ENCODE measurements around the gene BEGAIN. TPM values are rescaled to one million over a fixed set of nuclear protein-coding genes. Genes with fewer than 3 reads are reported as not detected.

Gene BEGAIN
- total and polyA plus RNA-seq, 9 donors: 2.0 to 7.9 (median 4.5) TPM

DNA sequence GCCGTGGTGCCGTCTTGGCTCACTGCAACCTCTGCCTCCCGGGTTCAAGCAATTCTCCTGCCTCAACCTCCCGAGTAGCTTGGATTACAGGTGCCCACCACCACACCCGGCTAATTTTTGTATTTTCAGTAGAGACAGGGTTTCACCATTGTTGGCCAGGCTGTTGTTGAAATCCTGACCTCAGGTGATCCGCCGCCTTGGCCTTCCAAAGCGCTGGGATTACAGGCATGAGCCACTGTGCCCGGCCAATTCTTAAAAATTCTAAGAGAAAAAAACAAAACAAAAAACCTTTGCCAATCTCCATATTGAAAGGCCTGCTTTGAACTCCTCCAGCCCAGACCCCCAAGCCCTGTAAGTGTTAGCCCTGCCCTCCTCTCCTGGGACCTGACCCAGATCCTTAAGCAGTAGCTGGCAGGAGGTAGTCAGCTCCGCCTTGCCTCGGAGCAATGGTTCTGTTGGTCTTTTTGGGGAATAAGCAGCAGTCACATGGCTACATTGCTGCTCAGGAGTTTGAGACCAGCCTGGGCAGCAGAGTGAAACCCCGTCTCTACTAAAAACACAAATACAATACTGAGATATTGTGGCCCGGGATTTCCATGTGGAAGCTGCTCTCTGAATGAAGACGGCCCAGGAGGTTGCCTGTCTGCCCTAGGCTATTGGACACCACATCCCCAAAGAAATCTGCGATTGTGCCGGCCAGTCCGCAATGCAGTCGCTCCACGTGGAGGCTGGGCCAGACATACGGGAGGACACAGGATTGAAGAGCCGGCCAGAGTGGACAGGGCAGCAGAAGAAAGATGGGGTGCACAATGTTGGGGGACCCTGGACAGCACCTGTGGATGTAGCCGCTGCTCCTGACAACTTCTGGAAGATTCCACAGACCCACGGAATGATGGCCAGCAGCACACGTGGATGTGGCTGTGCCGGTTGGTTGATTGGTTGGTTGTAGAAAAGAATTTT is 28.8 kb upstream of the BEGAIN start:
- no peak overlapping the region for H3K4me3 ChIP-seq (ENCODE audit: low read length)
- peaks cover 26% of the 10 kb centered on the region for H3K4me1 ChIP-seq (ENCODE audit: control insufficient read depth, insufficient read depth, low read length)
- H3K9me3 ChIP-seq (replicated peaks; ENCODE audit: control insufficient read depth, low read depth, low read length): no peaks in the 10 kb centered on the region
- no peak for DNase-seq
- peaks cover 10% of the 10 kb centered on the region for H3K27me3 ChIP-seq (ENCODE audit: control insufficient read depth, insufficient read depth, low read length)
- 92% methylated on average over 17 of the region's 25 CpGs for WGBS (ENCODE audit: insufficient coverage)
- H3K36me3 ChIP-seq (ENCODE audit: control insufficient read depth, insufficient read depth, low read length): no peaks in the 10 kb centered on the region
- no peak overlapping the region for H3K27ac ChIP-seq (ENCODE audit: low read length)

DNA sequence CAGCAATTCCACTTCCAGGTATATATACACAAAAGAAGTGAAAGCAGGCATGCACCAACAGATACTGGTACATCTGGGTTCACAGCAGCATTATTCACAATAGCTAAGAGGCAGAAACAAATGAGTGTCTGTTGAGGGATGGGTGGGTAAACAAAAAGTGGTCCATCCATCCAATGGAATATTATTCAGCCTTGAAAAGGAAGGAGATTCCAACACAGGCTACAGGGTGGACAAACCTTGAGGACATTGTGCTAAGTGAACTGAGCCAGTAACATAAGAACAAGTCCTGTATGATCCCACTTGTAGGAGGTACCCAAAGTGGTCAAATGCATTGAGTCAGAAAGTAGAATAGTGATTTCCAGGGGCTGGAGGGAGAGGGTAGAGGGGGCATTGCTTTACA is 27.6 kb upstream of the BEGAIN start:
- H3K4me1 ChIP-seq (ENCODE audit: control insufficient read depth, insufficient read depth, low read length): peaks cover 25% of the 10 kb centered on the region
- H3K27me3 ChIP-seq (ENCODE audit: control insufficient read depth, insufficient read depth, low read length): peaks cover 9% of the 10 kb centered on the region
- no peak for DNase-seq

DNA sequence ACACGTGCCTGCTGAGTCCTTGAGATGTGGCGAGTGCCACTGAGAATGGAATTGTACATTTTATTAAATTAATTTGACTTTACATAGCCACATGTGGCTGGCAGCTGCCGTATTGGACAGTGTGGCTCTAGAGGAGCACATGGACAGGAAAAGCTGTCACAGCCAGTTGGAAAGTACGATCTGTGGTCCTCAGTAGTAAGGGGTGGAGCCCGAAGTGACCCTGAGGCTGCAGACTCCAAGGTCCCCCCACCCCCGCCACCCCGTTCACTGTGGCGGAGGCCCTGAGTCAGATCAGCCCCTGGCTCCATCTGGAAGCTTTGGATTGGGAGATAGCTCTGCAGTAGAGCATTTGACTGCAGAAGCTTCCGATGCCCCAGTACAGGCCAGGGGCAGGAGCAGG is 25.8 kb upstream of the BEGAIN start:
- Histone ChIP-seq H3K4me1 (ENCODE audit: control insufficient read depth, insufficient read depth, low read length) (peaks cover 7% of the 10 kb centered on the region), H3K27ac (ENCODE audit: low read length) (no peak overlapping the region), H3K36me3 (ENCODE audit: control insufficient read depth, insufficient read depth, low read length) (no peaks in the 10 kb centered on the region), H3K9me3 (replicated peaks; ENCODE audit: control insufficient read depth, low read depth, low read length) (no peaks in the 10 kb centered on the region), H3K4me3 (ENCODE audit: low read length) (no peak overlapping the region), H3K27me3 (ENCODE audit: control insufficient read depth, insufficient read depth, low read length) (peaks cover 3% of the 10 kb centered on the region)
- DNase-seq: no peak
- 69% methylated on average over 6 of the region's 9 CpGs for WGBS (ENCODE audit: insufficient coverage)

More for the DNA sequence above, 27.6 kb upstream of the BEGAIN start:
- Histone ChIP-seq H3K9me3 (replicated peaks; ENCODE audit: control insufficient read depth, low read depth, low read length) (no peaks in the 10 kb centered on the region), H3K36me3 (ENCODE audit: control insufficient read depth, insufficient read depth, low read length) (no peaks in the 10 kb centered on the region), H3K27ac (ENCODE audit: low read length) (no peak overlapping the region), H3K4me3 (ENCODE audit: low read length) (no peak overlapping the region)

DNA sequence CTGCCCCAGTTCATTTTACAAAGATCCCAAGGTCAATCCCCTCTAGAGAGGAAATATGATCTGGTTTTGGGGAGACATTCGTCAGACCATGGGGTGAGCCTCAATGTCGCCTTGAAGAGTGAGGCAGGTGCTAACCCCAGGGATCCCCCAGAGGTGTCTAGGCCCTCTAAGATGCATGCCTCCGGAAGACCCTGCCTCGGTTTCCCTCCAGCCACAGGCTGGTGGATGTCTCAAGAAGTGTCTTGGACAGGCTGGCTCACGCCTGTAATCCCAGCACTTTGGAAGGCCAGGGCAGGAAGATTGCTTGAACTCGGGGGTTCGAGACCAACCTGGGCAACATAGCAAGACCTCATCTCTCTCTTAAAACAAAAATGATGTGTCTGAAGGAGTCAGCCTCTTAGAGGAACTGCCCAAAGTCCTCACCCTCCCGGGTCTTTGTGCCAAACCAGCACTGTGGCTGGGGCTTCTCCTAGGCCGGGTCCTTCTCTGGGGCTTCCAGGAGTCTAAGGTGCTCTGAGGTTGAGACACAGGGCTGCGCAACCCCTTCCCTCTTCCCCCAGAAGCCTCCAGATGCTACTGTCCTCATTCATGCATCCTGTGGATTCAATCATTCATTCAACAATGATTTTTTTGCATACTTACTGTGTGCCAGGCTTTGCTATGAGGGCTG is 24.7 kb upstream of the BEGAIN start:
- no peak for DNase-seq
- H3K4me3 ChIP-seq (ENCODE audit: low read length): no peak overlapping the region
- H3K27ac ChIP-seq (ENCODE audit: low read length): no peak overlapping the region
- peaks cover 3% of the 10 kb centered on the region for H3K27me3 ChIP-seq (ENCODE audit: control insufficient read depth, insufficient read depth, low read length)
- 83% methylated on average over 3 of the region's 10 CpGs for WGBS (ENCODE audit: insufficient coverage)
- H3K36me3 ChIP-seq (ENCODE audit: control insufficient read depth, insufficient read depth, low read length): no peaks in the 10 kb centered on the region
- H3K9me3 ChIP-seq (replicated peaks; ENCODE audit: control insufficient read depth, low read depth, low read length): no peaks in the 10 kb centered on the region
- H3K4me1 ChIP-seq (ENCODE audit: control insufficient read depth, insufficient read depth, low read length): no peaks in the 10 kb centered on the region

DNA sequence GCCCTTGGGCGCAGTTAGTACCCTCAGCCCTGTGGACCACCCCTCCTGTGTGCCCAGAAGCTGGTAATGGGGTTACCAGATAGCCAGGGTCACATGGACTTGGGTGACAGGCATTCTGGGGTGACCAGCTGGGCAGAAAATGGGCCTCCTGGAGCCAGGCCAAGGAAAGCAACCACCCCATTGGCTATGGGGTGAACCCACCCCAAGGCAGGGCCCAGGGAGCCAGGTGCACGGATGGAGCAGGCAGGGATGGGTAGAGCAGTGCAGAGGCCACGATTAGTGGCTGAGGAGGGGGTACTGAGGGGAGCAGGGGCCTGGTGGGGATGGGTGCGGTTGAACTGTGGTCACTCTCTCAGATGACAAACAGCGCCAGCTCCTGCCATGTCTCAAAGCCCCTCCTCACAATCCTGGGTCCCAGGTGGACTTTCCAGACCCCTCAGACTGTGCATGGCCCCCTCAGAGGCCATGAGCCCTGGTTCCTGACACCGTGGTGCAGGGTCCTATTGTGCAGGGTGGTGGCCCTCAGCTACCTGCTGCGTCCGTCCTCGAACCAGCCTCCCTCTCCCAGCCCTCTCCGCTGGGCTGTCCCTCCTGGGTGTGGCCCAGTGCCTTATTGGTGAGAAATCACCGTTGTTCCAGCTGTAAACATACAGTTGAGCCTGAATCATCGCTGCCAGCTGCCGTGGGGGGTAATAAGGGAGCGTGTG is 23.4 kb upstream of the BEGAIN start:
- Histone ChIP-seq H3K9me3 (replicated peaks; ENCODE audit: control insufficient read depth, low read depth, low read length) (no peaks in the 10 kb centered on the region), H3K27ac (ENCODE audit: low read length) (no peak overlapping the region), H3K4me1 (ENCODE audit: control insufficient read depth, insufficient read depth, low read length) (no peaks in the 10 kb centered on the region), H3K4me3 (ENCODE audit: low read length) (no peak overlapping the region), H3K36me3 (ENCODE audit: control insufficient read depth, insufficient read depth, low read length) (no peaks in the 10 kb centered on the region), H3K27me3 (ENCODE audit: control insufficient read depth, insufficient read depth, low read length) (peaks cover 2% of the 10 kb centered on the region)
- no peak for DNase-seq
- 69% methylated on average over 10 of the region's 14 CpGs for WGBS (ENCODE audit: insufficient coverage)

DNA sequence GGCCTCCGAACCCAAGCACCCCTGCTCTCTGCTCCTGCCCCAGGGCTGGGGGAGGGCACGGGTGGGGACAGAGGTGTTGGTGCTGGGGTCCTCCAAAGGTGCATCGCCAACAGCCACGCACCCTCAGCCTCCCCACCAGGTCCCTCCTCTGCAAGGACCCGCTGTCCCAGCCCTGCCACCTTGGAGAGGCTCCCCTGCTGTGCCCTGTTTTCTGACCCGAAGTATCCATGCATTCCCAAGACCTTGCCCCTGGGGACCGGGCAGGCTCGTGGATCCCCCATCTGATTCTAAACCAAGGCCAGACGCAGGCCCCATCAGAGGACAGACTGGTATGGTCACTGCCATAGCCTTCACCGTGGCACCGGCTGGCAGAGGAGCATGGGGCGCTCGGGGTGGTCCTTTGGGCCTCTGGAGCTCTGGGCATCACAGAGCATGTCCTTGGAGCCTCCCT is 22.7 kb upstream of the BEGAIN start:
- H3K36me3 ChIP-seq (ENCODE audit: control insufficient read depth, insufficient read depth, low read length): no peaks in the 10 kb centered on the region
- no peaks in the 10 kb centered on the region for H3K9me3 ChIP-seq (replicated peaks; ENCODE audit: control insufficient read depth, low read depth, low read length)
- DNase-seq: no peak
- H3K27ac ChIP-seq (ENCODE audit: low read length): no peak overlapping the region
- H3K27me3 ChIP-seq (ENCODE audit: control insufficient read depth, insufficient read depth, low read length): peaks cover 2% of the 10 kb centered on the region
- H3K4me3 ChIP-seq (ENCODE audit: low read length): no peak overlapping the region
- H3K4me1 ChIP-seq (ENCODE audit: control insufficient read depth, insufficient read depth, low read length): no peaks in the 10 kb centered on the region
- 83% methylated on average over 12 of the region's 13 CpGs for WGBS (ENCODE audit: insufficient coverage)

DNA sequence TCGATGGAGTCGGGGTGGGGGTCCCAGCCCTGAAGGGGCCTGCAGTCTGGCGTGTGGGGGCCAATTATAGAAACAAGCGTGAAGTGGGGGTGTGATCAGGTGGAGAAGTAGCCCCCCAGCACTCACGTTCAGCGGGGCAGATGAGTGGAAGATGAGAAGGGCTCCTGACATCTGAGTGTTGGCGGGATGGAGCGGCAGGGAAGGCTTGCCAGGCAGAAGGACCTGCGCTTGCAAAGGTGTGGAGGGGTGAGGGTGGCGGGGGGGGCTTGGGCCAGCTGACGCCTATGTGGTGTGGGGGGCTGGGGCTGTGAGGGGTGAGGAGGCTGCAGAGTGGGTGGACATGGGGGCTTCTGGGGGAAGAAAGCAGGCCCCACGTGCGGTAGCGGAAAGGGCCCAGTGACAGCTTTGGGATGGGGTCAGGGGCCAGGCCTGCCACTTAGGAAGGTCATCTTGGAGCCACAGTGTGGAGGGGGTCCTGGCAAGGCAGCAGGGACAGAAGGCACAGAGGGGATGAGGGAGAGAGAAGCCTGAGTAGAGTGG is 22.2 kb upstream of the BEGAIN start:
- 83% methylated on average over 14 of the region's 14 CpGs for WGBS (ENCODE audit: insufficient coverage)
- peaks cover 2% of the 10 kb centered on the region for H3K27me3 ChIP-seq (ENCODE audit: control insufficient read depth, insufficient read depth, low read length)

DNA sequence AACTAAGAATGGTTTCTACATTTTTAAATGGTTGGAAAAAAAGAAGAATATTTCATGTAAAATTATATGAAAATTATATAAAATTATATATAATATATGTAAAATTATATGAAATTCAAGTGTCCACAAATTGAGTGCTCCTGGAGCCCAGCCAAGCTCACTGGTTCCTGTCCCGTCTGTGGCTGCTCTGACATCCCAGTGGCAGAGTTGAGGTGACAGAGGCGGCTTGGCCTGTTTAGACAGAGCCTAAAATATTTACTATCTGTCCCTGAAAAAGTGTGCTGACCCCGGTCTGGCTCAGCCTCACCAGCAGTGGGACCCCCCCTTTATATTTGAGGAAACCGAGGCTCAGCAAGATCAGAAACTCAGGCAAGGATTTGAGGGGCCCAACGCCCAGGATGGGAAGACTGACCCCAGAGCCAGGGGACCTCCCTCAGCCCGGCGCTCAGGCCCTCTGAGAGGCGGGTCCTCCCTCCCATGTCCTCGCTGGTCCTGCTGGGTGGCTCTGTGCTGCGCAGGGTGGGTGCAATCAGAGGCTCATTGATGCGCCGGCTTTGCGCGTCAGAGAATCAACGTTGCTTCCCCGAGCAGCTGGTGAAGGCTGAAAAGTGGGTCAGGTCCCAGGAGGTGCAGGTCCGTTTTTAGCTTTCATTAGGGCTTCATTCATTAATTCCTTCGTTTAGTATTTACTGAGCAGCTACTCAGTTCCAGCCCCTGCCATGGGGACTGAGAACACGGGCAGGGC is 21.5 kb upstream of the BEGAIN start:
- Histone ChIP-seq H3K36me3 (ENCODE audit: control insufficient read depth, insufficient read depth, low read length) (no peaks in the 10 kb centered on the region), H3K4me3 (ENCODE audit: low read length) (no peak overlapping the region), H3K9me3 (replicated peaks; ENCODE audit: control insufficient read depth, low read depth, low read length) (no peaks in the 10 kb centered on the region), H3K27me3 (ENCODE audit: control insufficient read depth, insufficient read depth, low read length) (peaks cover 2% of the 10 kb centered on the region), H3K4me1 (ENCODE audit: control insufficient read depth, insufficient read depth, low read length) (no peaks in the 10 kb centered on the region), H3K27ac (ENCODE audit: low read length) (no peak overlapping the region)
- WGBS (ENCODE audit: insufficient coverage): 79% methylated on average over 18 of the region's 19 CpGs
- DNase-seq: no peak

More for the DNA sequence above, 22.2 kb upstream of the BEGAIN start:
- Histone ChIP-seq H3K4me1 (ENCODE audit: control insufficient read depth, insufficient read depth, low read length) (no peaks in the 10 kb centered on the region), H3K4me3 (ENCODE audit: low read length) (no peak overlapping the region), H3K36me3 (ENCODE audit: control insufficient read depth, insufficient read depth, low read length) (no peaks in the 10 kb centered on the region), H3K27ac (ENCODE audit: low read length) (no peak overlapping the region), H3K9me3 (replicated peaks; ENCODE audit: control insufficient read depth, low read depth, low read length) (no peaks in the 10 kb centered on the region)
- DNase-seq: no peak

DNA sequence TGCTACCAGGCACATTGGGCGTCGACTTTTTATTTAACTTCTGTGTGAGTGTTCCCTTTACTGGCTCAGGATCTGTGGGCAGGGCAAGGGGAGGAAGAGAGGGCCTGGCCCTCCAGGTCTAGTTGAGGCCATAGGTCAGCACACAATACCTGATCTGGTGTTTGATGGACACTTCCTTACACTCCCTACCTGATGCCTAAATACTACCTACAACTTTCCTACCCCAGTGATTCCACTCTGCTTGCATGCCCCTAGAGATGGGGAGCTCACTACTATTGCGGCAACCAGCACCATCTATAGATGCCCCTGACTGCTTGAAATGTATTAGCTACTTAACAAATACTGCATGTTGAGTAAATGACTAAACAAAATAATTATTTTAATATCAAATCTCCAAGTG is 20.8 kb upstream of the BEGAIN start:
- Histone ChIP-seq H3K9me3 (replicated peaks; ENCODE audit: control insufficient read depth, low read depth, low read length) (no peaks in the 10 kb centered on the region), H3K4me1 (ENCODE audit: control insufficient read depth, insufficient read depth, low read length) (peaks cover 4% of the 10 kb centered on the region), H3K27me3 (ENCODE audit: control insufficient read depth, insufficient read depth, low read length) (peaks cover 2% of the 10 kb centered on the region), H3K27ac (ENCODE audit: low read length) (no peak overlapping the region), H3K4me3 (ENCODE audit: low read length) (no peak overlapping the region), H3K36me3 (ENCODE audit: control insufficient read depth, insufficient read depth, low read length) (no peaks in the 10 kb centered on the region)
- WGBS (ENCODE audit: insufficient coverage): no CpG with 5 or more reads among the region's 3 CpGs
- no peak for DNase-seq
